Stimulated activated CD8-positive, alpha-beta memory T cell treated with anti-CD3 and anti-CD28 coated beads, Interleukin-12 subunit alpha, Interleukin-12 subunit beta, amount 100 ng/mL, for 24 hours (primary cell): ENCODE results near the gene DGLUCY.
A peak's percentile ranks its signal among the peaks of the same experiment; 100 is the strongest.
"Not testable (repeated sequence)": the region's sequence is repeated elsewhere in the genome, so short reads cannot be mapped to it uniquely, and the experiment has no call there.

Source experiments
- DNase-seq: peaks from one replicate; pipeline ENCODE4 v3.0.0-alpha.2; 2020; ENCODE audit errors: extremely low read depth

Gene DGLUCY

DNA sequence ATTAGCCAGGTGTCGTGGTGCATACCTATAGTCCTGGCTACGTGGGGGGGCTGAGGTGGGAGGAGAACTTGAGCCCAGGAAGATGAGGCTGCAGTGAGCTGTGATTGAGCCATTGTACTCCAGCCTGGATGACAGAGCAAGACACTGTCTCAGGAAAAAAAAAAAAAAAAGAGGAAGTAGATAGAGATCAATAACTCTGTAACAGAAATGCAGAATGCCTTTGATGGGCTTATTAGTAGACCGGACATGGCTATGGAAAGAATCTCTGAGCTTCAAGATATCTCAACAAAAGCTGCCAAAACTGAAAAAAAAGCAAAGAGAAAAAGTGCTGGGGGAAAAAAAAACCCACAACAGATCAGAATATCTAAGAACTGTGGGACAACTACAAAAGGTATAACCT, 93.1 kb downstream of the DGLUCY start:
- no peak for DNase-seq

DNA sequence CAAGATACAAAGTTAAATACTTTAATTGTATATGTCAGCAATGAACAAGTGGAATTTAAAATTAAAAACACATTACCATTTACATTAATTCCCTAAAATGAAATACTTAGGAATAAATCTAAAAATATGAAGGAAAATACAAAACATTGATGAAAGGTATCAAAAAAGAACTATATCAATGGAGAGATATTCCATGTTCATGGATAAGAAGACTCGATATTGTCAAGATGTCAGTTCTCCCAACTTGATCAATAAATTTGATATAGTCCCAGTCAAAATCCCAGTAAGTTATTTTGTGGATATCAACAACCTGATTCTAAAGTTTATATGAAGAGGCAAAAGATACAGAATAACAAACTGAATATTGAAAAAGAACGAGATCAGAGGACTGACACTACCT, 97.1 kb downstream of the DGLUCY start:
- no peak for DNase-seq

DNA sequence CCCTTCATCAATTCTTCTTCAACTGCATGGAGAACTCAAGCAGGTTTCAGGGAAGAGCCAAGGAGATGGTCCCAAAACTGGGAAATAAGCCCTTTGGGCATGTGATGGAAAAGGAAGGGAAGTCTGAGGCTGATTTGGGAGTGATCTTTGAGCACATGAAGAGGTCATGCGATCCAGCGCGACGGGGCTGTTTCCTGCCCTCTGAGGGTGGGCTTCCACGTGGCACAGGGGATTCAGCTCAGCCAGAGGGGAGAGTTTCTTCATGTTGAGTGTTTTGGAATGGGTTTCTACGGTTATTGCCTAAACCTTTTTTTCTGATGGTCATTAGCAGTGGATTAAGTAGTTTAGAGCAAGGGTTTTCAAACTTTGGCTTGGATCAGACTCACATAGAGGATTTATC, 100.4 kb downstream of the DGLUCY start:
- DNase-seq: no peak

DNA sequence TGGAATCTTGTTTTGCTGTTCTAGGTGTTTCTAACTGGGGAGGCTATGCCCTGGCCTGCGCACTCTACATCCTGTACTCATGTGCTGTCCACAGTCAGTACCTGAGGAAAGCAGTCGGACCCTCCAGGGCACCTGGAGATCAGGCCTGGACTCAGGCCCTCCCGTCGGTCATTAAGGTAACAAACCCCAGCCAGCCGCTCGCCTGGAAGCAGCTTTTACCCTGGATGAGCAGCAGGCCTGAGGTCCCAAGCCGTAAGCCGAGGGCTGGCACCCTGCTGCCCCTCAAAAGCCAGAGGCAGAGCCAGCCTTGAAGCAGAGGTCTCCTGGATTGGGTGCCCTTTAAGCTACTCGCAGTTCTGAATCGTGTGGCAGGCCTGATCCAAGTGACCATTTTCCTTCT, 101.5 kb downstream of the DGLUCY start:
- DNase-seq: no peak

DNA sequence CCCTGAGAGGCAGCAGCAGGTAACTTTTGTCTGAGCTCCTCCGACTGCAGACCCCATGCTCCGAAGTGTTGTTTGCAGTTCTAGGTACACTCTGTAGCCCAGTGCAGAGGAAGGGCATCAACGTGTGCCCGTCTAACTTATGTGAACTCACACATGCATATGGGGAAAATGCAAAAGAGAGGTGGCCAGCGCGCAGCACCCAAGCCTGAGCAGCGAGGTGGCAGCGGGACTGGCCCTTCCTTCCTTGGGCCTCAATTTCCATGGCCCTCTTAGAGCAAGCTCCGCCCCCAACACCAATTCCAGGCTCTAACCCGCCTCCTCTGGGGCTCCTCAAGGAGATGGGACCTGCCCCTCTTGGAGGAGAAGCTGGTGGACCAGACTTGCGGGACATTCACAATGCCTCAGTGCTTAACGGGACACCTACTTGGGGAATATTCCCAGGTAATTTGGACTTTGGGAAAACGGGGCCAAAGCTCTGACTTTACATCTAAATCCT, 102.9 kb downstream of the DGLUCY start:
- no peak for DNase-seq

DNA sequence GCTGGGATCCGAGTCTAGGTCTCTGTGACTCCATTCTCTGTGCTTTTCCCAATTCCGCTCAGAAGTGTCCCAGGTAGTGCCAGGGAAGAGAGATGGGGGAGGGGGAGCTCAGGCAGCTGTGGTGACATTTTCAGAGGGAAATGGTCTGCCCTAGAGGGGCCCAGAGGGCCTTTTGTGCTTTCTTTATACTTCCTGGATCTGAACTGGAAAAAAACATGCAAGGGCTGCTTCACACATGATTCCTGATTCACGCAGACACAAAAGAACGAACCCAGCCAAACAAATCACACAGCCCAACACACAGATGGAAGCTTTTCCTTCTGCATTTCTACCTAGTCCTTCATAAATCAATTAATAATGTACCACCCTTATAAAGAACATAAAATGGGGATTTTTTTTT, 104.1 kb downstream of the DGLUCY start:
- no peak for DNase-seq

DNA sequence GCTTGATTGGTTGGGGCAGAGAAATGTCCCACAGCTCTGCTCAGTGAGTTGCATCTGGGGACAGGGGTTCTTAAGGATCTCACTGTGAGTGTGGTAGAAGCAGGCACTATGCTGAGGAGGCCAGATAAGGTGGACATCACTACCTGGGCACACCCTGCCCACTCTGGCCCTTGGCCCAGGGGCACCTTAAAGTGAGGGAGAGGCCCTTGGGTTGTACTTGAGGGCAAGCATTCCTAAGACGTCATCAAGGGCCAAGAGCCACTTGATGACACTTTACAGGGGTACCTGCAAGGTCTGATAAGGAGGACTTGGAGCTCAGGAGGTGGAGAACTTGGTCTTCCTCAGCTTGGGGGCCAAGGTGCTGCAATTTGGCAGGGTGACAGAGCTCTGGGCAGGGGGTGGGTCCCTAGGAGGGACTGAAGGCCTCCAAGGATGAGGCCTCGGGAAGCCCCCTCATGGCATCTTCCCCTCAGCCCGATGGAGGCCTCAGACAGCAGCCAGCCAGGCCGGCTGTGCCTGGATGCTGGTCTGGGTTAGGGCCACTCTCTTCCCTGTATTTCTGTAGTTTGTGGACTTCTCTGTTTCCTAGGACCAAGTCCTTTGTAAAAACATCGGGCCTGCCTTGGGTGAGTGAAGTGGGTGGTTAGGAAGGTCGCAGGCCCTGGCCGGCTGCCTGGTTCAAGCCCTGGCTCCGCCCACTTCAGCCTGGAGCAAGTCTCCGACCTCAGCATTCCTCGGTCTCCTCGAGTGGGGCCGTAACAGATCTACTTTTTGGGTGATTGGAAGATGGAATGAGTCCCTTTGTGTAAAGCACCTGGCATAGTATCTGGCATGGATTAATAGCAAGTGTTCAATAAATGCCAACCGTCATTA, 105.9 kb downstream of the DGLUCY start:
- DNase-seq: no peak

DNA sequence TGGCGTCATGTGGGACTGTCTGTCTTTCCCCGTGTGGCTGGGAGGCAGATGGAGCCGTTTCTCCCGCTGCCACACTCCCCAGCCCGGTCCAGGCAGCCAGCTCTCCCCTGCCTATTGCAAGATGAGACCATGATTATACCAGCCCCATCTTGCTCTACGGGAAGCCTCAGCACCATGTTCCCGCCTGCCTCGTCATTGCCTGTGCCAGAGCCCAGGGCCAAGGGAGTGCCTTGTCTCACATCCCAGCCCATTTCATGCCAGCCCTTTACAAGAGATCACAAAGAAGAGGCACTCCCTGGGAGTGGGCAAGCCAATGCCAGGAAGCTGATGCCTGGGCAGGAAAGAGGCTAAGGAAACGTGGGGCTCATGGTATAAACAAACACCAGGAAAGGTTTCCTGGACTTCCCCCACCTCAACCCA, 106.7 kb downstream of the DGLUCY start:
- no peak for DNase-seq

DNA sequence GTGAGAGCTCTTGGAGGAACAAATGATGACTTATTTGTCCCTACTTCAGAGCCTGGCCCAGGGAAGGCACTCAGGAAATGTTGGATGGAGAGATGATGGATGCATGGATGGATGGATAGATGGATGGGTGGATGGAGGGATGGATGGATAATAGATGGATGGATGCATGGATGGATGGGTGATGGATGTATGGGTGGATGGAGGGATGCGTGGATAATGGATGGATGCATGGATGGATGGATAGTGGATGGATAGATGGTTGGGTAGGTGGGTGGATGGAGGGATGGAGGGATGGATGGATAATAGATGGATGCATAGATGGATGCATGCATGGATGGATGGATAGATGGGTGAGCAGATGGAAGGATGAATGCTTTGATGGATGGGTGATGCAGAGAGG, 107.4 kb downstream of the DGLUCY start:
- DNase-seq: no peak

DNA sequence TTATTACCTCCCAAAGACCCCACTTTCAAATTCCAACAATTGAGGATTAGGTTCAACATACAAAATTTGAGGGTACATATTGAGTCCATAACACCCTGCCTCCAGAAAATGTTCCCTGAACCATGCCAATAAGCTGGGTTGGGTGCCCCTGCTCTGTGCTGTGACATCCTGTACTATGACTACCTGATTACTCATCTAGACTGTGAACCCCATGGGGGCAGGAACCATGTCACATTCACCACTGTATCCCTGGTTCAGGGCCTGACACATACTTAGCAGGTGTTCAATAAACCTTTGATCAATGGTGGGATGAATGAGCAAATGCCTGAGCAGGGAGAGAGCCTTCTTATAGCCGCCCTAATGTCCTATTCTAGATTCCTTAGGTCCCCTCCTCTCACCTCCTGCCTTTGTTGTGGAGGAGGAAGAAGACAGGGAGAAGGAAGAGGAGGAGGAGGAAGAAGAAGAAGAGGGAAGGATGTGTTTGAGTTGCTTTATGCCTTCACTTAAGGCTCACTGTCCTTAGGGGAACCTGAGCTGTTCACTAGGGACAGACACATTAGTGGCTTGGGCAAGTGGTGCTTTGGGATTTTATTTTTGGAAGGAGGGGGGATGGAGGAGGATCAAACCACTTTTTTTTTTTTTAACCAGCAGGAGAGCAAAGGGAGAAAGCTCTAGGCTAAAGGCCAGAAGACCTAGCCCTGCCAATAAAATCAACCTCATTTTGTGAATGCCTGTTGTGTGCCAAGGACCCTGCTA, 109.3 kb downstream of the DGLUCY start:
- no peak for DNase-seq

DNA sequence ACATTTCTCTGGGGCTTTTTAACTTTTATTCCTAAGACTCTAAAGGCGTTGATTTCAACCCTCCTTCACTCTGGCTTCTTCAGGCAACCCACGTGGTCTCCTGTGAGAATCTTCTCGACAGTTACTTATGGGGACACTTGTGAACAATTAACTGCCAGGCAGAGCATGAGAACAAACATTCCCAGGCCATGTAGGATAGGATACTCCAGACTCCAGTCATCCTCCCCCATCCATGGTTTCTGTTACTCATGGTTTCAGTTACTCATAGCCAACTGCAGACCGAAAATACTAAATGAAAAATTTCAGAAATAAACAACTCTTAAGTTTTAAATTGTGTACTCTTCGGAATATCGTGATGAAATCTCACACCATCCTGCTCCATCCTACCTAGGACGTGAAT, 111.2 kb downstream of the DGLUCY start:
- DNase-seq: no peak

DNA sequence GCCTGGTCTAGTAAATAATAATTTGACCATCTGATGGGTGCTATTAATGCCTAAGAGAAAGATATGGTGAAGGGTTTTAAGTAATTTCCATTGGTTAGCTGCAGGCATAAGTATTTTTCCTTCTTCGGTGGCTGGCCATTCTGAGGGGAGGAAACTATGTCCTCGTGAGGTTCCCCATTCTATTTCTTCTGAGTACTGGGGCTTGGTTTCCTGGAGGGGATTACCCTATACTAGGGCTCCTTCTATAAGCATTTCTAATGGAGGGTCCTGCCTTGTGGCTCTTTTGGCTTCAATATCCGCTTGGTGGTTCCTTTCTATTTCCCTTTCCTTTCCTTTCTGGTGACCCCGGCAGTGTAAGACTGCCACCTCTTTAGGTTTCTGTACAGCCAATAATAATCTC, 112.5 kb downstream of the DGLUCY start:
- not testable (repeated sequence) for DNase-seq

DNA sequence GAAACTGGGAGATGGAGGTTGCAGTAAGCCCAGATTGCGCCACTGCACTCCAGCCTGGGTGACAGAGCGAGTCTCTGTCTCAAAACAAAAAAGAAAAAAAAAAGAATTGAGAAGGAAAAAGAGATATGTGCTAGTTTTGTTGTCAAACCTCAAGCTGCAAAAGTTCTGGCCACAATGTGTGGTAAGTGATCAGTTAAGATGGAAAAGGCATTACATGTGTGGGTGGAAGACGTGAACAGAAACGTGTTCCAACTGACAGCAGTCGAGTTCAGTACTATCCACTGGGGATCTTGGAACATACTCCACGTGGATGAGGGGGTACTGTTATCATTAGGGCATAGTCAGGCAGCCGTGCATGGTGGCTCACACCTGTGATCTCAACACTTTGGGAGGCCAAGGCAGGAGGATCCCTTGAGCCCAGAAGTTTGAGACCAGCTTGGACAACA, 113.3 kb downstream of the DGLUCY start:
- no peak for DNase-seq

DNA sequence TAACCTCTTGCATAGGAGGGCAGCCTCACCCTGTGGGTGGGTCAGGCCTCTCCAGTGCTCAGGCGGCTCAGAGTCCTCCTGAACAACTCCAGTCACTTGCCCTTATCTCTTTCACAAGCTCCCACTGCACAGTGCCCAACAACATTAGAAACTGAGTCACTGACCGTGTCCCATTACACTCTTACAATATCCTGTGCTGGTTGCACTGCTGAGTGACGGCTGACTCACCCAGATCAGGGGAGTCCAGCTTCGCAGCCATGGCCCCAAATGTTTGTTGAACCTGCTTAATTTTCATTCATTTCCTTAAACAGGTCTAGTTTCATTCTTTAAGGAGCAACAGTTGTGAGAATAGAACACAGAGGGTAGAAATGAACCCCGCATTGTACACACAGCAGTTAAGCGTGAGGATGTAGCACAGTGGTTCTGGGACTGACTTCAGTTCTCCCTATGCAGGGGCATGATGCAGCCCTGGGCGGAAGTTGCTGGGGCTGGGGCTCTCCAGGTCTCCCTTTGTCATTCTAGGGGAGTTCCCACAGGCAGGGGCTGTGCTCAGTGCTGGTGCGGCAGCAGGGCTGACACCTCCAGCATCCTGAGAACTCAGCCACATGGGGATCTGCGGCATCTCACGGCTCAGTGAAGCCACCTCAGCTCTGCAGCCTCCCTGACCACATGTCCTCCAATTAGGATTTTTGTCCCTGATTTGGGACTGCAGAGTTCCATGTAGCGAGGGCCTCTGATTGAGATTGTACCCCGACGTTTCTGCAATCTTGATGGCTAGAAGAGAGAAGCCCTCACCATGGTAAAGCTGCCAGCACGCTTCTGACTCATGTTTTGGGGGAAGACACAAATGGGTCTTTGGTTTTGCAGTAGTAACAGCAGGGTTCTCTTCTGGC, 114.5 kb downstream of the DGLUCY start:
- peak; percentile 70 for DNase-seq

DNA sequence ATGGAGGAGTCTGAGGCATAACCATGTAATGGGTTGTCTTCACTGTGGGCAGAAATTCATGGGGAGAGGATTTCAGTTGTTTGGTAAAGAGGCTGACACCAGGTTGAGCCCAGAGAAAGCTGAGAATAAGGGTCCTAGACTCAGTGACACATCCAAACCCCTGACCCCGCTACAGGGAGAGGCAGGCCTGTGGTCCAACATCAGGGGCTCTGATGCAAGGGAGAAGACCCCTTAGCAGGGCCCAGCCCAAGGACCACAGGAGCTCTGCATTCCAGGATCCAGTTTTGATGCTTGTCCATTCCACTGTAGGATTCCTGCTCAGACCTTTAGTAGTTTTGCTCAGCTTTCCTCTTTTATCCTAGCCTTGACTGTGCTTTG, 115.1 kb downstream of the DGLUCY start:
- no peak for DNase-seq

DNA sequence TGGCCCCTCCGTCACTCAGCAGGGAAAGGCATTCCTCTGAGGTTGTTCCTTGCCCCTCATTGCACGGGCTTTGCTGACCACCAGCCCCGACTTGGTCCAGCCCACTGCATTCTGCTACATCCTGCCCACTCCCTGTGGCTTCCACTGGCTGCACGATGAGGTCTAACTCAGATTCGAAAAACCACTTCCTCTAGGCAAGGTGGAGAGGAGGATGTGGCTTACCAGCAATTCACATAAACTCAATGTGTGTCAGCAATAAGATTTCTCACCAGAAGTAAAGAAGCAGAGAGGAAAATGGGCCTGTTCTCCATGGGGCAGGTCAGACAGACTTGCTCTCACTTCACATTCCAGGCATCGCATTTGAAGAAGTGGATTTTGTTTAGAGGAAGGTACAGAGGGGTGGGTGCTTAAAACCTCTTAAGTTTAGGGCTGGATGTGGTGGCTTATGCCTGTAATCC, 115.9 kb downstream of the DGLUCY start:
- no peak for DNase-seq

DNA sequence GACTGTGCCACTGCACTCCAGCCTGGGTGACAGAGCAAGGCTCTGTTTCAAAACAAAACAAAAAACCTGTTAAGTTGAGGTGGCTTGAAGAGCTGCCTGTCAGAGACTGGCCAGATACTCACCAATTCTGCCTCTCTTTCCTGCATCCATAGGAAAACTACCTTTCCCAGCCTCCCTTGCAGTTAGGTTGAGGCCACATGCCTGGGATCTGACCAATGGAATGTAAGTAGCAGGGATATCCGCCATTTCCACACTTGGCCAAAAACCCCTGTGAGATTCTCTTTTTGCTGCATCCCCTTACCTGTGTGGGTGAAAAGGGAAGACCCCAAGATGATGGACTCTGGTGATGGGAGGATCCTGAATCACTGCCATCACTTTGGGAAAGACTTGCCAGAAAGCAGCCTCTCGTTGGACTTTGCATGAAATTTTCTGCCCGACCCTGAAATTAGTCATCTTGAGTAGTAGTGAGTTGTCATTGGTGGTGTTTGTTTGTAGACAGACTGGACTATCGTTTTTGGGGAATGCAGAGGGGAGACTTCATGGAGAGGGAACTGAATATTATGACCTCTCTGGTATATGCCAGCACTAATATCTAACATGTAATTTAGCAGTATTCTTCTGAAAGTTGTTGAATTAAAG, 116.6 kb downstream of the DGLUCY start:
- DNase-seq: no peak

DNA sequence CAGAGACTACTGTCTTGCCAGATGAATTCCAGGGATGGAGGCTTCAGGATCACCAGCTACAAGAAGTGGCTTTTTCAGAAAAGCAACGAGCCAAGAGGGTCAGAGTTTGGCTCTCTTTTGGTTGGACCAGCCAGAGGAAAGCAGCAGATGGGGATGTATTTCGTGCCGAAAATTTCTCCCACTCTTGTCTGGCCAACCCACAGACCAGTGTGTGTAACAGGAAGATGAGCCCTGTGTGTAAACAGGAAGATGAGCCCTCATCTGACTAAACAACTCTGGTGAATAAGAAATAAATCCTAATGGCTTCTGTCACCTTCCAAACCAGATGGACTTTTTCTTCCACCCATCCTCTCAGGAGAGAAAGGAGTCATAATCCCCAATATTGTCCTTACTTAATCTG, 117.6 kb downstream of the DGLUCY start:
- no peak for DNase-seq

DNA sequence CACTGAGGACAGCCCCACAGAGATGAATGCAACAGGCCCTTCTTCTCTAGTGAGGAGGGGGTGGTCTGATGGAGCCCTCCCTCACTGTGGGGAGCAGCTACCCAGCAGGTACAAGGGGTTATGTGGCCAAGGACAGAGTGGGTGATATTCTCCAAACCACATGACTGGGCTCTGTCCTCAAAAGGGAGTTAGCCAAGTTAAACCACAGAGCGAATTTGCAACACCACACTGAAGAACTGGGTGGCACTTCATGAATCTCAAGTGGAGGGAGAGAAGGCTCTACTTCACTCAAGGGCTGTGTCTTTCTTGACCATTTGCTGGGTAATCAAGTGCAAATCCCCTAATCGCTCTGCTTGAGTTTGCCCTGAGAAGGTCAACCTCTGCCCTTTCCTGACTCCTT, 118.2 kb downstream of the DGLUCY start:
- no peak for DNase-seq

DNA sequence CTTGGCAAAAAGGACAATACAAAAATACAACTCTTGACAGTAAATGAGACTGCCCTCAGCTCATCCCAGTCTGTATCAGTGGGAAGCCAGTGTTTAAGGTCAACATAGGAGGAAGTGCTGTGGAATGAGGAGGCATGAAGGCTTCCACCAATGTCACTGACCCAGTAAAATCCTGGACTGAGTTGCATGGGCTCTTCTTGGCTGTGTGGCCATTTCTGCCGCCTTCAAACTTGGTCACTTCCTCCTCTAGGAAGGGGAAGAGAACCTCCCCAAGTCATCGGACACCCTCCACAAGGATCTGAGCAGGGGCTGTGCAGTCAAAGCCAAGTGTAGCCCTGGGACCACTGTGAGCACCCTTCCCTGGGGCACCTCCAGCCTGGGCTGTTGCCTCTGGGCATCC, 118.7 kb downstream of the DGLUCY start:
- DNase-seq: no peak
